ENCODE results near the gene WNT9A.

The WNT9A gene

GRCh38 chr1:227947676-227948492 is at the start of gene WNT9A:
TSS of gene WNT9A (minus strand) at chr1:227947932. CDS start at chr1:227947887, 45 bp downstream.
- TF ChIP-seq CTCF (IDR thresholded peaks at IDR 0.05) = no peak

GRCh38 chr1:227996187-227996950 is 48.6 kb upstream of the WNT9A start:
- TF ChIP-seq CTCF (IDR thresholded peaks at IDR 0.05) = no peak

- TF ChIP-seq CTCF (IDR thresholded peaks at IDR 0.05) = no peak
Measured at GRCh38 chr1:227994632-227995300, 47.0 kb upstream of the WNT9A start.

- TF ChIP-seq CTCF (IDR thresholded peaks at IDR 0.05) = no peak
Measured at GRCh38 chr1:227987181-227987580, 39.4 kb upstream of the WNT9A start.

GRCh38 chr1:227961651-227962466 is 14.1 kb upstream of the WNT9A start:
- no peak for TF ChIP-seq CTCF (IDR thresholded peaks at IDR 0.05)

GRCh38 chr1:227959325-227959860 is 11.7 kb upstream of the WNT9A start:
- TF ChIP-seq CTCF (IDR thresholded peaks at IDR 0.05) = no peak

All from LNCAP (cell line).